WTC11 (cell line): Measurements from ENCODE around the gene SNAP25.

Experiments
- IRF2 ChIP-seq: sonication (generic); formaldehyde crosslinking; IDR thresholded peaks from 2 replicates; pipeline ENCODE4 v1.8.0; 2022; ENCODE audit warnings: low read depth, missing genetic modification reagents, borderline replicate concordance
- JUN ChIP-seq: sonication (generic); formaldehyde crosslinking; IDR thresholded peaks from 2 replicates; pipeline ENCODE4 v1.8.0; 2023; ENCODE audit warnings: mild to moderate bottlenecking, missing genetic modification reagents
- SMAD3 ChIP-seq: sonication (generic); formaldehyde crosslinking; IDR thresholded peaks from 2 replicates; pipeline ENCODE4 v1.8.0; 2022; ENCODE audit warnings: missing genetic modification reagents, mild to moderate bottlenecking, borderline replicate concordance
- ZNF423 ChIP-seq: fragments of 250-450 bp; sonication (Bioruptor Pico); IDR thresholded peaks from 2 replicates; pipeline ENCODE4 v2.1.2; 2022; ENCODE audit warnings: mild to moderate bottlenecking, moderate library complexity
- TF ChIP-seq, protein P1 (sequence below): fragments of 200-600 bp; IDR thresholded peaks from 2 replicates; pipeline ENCODE4 v1.8.0; 2022; ENCODE audit warnings: antibody characterized with exemption
- TF ChIP-seq, protein P2 (sequence below): sonication (generic); formaldehyde crosslinking; IDR thresholded peaks from 2 replicates; pipeline ENCODE4 v1.8.1; 2023; ENCODE audit warnings: mild to moderate bottlenecking, moderate library complexity, missing genetic modification reagents
- TF ChIP-seq, protein P3 (sequence below): sonication (generic); formaldehyde crosslinking; IDR thresholded peaks from 2 replicates; pipeline ENCODE4 v1.8.1; 2022; ENCODE audit warnings: low read depth, missing genetic modification reagents, borderline replicate concordance

DNA sequence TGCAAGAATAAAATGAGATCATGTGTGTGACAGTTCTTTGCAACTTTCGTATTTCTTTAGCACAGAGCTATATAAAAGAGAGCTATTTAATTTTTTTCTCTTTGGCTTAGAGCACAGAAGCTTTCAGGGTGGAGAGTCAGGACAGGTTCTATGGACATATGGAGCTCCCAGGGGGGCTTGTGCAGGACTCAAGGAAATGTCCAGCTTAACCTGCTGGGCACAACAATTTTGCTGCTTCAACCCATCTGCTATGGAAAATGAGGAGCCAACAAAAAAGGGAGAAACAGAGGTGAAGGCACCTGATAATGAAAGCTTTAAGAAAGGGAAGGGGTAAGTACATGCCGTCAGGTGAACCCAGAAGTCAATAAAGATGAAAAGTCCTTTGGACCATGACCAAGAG, 5.1 kb upstream of the SNAP25 start:
- TF ChIP-seq, protein P1, sequence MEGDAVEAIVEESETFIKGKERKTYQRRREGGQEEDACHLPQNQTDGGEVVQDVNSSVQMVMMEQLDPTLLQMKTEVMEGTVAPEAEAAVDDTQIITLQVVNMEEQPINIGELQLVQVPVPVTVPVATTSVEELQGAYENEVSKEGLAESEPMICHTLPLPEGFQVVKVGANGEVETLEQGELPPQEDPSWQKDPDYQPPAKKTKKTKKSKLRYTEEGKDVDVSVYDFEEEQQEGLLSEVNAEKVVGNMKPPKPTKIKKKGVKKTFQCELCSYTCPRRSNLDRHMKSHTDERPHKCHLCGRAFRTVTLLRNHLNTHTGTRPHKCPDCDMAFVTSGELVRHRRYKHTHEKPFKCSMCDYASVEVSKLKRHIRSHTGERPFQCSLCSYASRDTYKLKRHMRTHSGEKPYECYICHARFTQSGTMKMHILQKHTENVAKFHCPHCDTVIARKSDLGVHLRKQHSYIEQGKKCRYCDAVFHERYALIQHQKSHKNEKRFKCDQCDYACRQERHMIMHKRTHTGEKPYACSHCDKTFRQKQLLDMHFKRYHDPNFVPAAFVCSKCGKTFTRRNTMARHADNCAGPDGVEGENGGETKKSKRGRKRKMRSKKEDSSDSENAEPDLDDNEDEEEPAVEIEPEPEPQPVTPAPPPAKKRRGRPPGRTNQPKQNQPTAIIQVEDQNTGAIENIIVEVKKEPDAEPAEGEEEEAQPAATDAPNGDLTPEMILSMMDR: no peak
- TF ChIP-seq, protein P2, sequence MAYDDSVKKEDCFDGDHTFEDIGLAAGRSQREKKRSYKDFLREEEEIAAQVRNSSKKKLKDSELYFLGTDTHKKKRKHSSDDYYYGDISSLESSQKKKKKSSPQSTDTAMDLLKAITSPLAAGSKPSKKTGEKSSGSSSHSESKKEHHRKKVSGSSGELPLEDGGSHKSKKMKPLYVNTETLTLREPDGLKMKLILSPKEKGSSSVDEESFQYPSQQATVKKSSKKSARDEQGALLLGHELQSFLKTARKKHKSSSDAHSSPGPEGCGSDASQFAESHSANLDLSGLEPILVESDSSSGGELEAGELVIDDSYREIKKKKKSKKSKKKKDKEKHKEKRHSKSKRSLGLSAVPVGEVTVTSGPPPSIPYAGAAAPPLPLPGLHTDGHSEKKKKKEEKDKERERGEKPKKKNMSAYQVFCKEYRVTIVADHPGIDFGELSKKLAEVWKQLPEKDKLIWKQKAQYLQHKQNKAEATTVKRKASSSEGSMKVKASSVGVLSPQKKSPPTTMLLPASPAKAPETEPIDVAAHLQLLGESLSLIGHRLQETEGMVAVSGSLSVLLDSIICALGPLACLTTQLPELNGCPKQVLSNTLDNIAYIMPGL: no peak
- TF ChIP-seq, protein P3, sequence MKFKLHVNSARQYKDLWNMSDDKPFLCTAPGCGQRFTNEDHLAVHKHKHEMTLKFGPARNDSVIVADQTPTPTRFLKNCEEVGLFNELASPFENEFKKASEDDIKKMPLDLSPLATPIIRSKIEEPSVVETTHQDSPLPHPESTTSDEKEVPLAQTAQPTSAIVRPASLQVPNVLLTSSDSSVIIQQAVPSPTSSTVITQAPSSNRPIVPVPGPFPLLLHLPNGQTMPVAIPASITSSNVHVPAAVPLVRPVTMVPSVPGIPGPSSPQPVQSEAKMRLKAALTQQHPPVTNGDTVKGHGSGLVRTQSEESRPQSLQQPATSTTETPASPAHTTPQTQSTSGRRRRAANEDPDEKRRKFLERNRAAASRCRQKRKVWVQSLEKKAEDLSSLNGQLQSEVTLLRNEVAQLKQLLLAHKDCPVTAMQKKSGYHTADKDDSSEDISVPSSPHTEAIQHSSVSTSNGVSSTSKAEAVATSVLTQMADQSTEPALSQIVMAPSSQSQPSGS: no peak
- no peak for TF ChIP-seq IRF2
- no peak for TF ChIP-seq SMAD3 (CRISPR knock-in tag)
- TF ChIP-seq ZNF423 (CRISPR knock-in tag): no peak
- no peak for TF ChIP-seq JUN (CRISPR knock-in tag)
